ENCODE results near the gene WDR18. TPM values are rescaled to one million over a fixed set of nuclear protein-coding genes. Genes with fewer than 3 reads are reported as not detected.

Gene WDR18
- total RNA-seq, 1 experiment from 2014 or later = 41.1 TPM

DNA sequence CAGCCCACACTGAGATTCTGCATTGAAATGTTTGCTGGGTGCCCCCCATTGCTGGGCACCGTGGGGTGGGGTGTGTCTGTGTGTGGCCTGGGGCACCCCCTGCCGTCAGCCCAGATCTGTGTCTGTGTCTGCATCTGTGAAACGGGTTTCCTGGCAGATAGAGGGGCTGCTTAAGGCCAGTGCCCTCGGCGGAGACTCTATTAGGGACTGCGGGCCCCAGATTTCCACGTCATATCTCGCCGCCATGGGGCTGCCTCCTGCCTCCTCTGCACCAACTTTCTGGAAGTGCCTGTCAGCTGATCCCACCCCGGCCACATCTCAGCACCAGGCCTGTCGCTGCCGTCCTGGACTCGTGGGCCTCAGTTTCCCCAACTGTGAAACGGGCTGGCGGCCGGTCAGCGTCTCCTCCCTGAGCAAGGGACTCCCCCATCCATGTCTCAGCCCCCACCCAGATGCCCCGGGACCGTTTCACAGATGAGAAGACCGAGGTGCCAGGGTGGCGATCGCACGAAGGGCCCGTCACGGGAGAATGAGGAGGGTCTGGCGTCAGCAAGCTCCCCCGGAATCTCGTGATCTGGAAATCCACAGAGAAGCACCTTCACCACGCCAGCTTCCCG is 36.9 kb upstream of the WDR18 start:
- Histone ChIP-seq H3K9me2 (replicated peaks; ENCODE audit: insufficient read depth, low read length) (no peaks in the 10 kb centered on the region), H4K20me1 (ENCODE audit: insufficient read depth, low read depth, low read length) (0 out of 2 replicates have a peak, but pooled peaks cover under 1% of the 10 kb centered on the region), H3K9me3 (ENCODE audit: low read length) (no peaks in the 10 kb centered on the region), H3K4me3 (ENCODE audit: low read length) (peak overlapping the region; percentile 65), H3K27ac (ENCODE audit: low read length) (no peak overlapping the region), H3K79me2 (ENCODE audit: low read length) (no peaks in the 10 kb centered on the region), H3K36me3 (ENCODE audit: insufficient read depth, low read length) (no peaks in the 10 kb centered on the region), H3K27me3 (ENCODE audit: low read length) (no peaks in the 10 kb centered on the region), H2AFZ (ENCODE audit: low read length) (peak overlapping the region; percentile 33; the same call in 1 of the 2 replicates), H3K4me1 (ENCODE audit: low read length) (peaks cover 13% of the 10 kb centered on the region), H3K4me2 (ENCODE audit: low read depth, low read length, poor library complexity, severe bottlenecking) (peak overlapping the region; percentile 53), H3K9ac (ENCODE audit: low read length) (peak overlapping the region; percentile 72)
- DNase-seq = peak; percentile 78

DNA sequence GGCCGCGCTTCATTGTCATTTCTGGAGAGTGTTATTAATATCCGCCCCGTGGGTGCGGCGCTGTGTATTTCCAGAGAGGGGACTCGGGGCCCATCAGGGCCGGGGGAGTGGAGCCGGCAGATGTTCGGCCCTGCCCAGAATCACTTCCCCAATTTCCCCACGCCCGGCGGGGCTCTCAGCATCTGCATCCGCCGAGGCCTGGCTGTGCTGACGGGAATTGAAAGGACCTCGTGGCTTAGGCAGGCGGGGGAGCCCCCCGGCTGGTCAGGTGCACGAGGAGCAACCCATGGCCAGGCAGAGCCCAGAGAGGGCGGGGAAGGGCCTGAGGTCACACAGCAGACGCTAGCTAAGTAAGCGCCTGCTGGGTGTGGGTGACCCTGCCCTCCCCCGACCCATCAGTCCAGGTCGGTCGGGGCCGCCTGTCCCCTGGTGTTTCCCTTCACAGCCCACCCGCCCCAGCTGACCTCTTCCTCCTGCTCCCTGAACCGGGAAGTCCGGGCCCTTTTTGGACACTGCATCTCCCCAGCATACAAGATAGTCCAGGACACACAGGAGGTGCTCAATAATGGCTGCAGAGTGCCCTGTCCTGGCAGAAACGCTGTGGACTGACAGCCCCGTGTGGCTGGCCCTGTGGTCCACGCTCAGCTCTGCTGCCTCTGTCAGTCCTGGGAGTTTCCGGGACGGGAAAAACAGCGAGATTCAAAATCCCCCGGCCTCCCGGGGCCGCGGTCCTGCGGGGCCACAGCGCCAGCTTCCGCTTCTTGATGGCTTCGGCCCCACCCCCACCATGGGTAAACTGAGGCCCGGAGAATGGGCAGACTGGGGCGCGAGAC is 36.2 kb upstream of the WDR18 start:
- Histone ChIP-seq H3K9me2 (replicated peaks; ENCODE audit: insufficient read depth, low read length) (no peaks in the 10 kb centered on the region), H3K9me3 (ENCODE audit: low read length) (no peaks in the 10 kb centered on the region), H3K4me3 (ENCODE audit: low read length) (peak overlapping the region; percentile 65), H3K27ac (ENCODE audit: low read length) (no peak overlapping the region), H3K4me1 (ENCODE audit: low read length) (peaks cover 15% of the 10 kb centered on the region), H3K27me3 (ENCODE audit: low read length) (no peaks in the 10 kb centered on the region), H3K79me2 (ENCODE audit: low read length) (no peaks in the 10 kb centered on the region), H3K4me2 (ENCODE audit: low read depth, low read length, poor library complexity, severe bottlenecking) (peak overlapping the region; percentile 53), H2AFZ (ENCODE audit: low read length) (peak overlapping the region; percentile 33; the same call in 1 of the 2 replicates), H3K36me3 (ENCODE audit: insufficient read depth, low read length) (no peaks in the 10 kb centered on the region), H3K9ac (ENCODE audit: low read length) (peak overlapping the region; percentile 72), H4K20me1 (ENCODE audit: insufficient read depth, low read depth, low read length) (no peaks in the 10 kb centered on the region)
- peak; percentile 92 for DNase-seq

GRCh38 chr19:948842-949496 is 35.2 kb upstream of the WDR18 start:
- Histone ChIP-seq H3K36me3 (ENCODE audit: insufficient read depth, low read length) (no peaks in the 10 kb centered on the region), H3K27ac (ENCODE audit: low read length) (no peak overlapping the region), H2AFZ (ENCODE audit: low read length) (no peak overlapping the region), H3K9me2 (replicated peaks; ENCODE audit: insufficient read depth, low read length) (no peaks in the 10 kb centered on the region), H3K9me3 (ENCODE audit: low read length) (no peaks in the 10 kb centered on the region), H3K4me2 (ENCODE audit: low read depth, low read length, poor library complexity, severe bottlenecking) (no peak overlapping the region), H3K4me3 (ENCODE audit: low read length) (no peak overlapping the region), H4K20me1 (ENCODE audit: insufficient read depth, low read depth, low read length) (0 out of 2 replicates have a peak, but pooled peaks cover 4% of the 10 kb centered on the region), H3K79me2 (ENCODE audit: low read length) (no peaks in the 10 kb centered on the region), H3K27me3 (ENCODE audit: low read length) (no peaks in the 10 kb centered on the region), H3K4me1 (ENCODE audit: low read length) (peaks cover 17% of the 10 kb centered on the region), H3K9ac (ENCODE audit: low read length) (no peak overlapping the region)
- DNase-seq = no peak

DNA sequence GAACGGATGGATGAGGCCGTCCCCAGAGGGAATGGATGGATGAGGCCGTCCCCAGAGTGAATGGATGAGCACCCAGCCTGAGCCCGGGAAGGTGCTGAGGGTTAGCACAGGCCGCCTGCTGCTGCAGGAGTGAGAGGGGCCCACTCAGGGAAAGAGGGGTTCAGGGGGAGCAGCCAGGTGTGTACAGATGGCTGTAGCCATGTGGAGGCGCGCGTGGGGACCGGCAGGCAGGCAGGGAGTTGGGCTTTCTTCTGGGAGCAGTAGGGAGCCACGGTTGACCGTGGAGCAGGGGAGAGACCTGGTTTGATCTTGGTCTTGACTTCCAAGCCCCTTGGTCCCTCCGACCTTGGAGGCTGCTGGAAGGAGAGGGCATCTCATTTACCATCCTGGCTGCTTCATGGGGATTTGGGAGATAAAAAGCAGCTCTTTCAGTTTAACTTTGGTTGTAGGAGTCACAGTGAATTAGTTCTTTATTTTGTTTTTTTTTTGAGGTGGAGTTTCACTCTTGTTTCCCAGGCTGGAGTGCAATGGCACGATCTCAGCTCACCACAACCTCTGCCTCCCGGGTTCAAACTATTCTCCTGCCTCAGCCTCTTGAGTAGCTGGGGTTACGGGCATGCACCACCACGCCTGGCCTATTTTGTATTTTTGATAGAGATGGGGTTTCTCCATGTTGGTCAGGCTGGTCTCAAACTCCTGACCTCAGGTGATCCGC is 33.6 kb upstream of the WDR18 start:
- H3K27me3 ChIP-seq (ENCODE audit: low read length) = no peaks in the 10 kb centered on the region
- H3K4me2 ChIP-seq (ENCODE audit: low read depth, low read length, poor library complexity, severe bottlenecking) = no peak overlapping the region
- H3K9me3 ChIP-seq (ENCODE audit: low read length) = no peaks in the 10 kb centered on the region
- no peak overlapping the region for H3K4me3 ChIP-seq (ENCODE audit: low read length)
- no peaks in the 10 kb centered on the region for H3K79me2 ChIP-seq (ENCODE audit: low read length)
- DNase-seq = no peak
- no peaks in the 10 kb centered on the region for H3K9me2 ChIP-seq (replicated peaks; ENCODE audit: insufficient read depth, low read length)
- H3K36me3 ChIP-seq (ENCODE audit: insufficient read depth, low read length) = no peaks in the 10 kb centered on the region
- H4K20me1 ChIP-seq (ENCODE audit: insufficient read depth, low read depth, low read length) = 0 out of 2 replicates have a peak, but pooled peaks cover 10% of the 10 kb centered on the region
- H2AFZ ChIP-seq (ENCODE audit: low read length) = no peak overlapping the region
- peaks cover 20% of the 10 kb centered on the region for H3K4me1 ChIP-seq (ENCODE audit: low read length)
- no peak overlapping the region for H3K27ac ChIP-seq (ENCODE audit: low read length)
- H3K9ac ChIP-seq (ENCODE audit: low read length) = no peak overlapping the region

DNA sequence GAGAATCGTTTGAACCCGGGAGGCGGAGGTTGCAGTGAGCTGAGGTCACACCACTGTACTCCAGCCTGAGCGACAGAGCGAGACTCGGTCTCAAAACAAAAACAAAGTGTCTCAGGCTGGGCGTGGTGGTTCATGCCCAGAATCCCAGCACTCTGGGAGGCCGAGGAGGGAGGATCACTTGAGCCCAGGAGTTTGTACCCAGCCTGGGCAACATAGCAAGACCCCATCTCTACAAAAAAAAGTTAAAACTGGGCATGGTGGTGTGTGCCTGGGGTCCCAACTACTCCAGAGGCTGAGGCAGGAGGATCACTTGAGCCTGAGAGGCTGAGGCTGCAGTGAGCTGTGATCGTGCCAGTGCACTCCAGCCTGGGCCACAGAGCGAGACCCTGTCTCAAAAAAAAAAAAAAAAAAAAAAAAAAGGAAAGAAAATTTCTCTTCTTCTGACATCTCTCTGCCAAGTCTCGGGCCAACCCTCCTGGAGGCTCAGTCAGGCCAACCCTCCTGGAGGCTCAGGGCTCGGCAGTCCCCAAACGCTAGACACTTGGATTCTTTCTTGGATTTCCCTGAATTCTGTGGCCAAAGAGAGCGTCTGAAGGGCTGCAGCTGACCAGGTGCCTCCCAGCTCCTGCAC is 32.0 kb upstream of the WDR18 start:
- H2AFZ ChIP-seq (ENCODE audit: low read length) = no peak overlapping the region
- no peaks in the 10 kb centered on the region for H3K9me2 ChIP-seq (replicated peaks; ENCODE audit: insufficient read depth, low read length)
- peaks cover 20% of the 10 kb centered on the region for H3K4me1 ChIP-seq (ENCODE audit: low read length)
- no peaks in the 10 kb centered on the region for H3K27me3 ChIP-seq (ENCODE audit: low read length)
- H4K20me1 ChIP-seq (ENCODE audit: insufficient read depth, low read depth, low read length) = 0 out of 2 replicates have a peak, but pooled peaks cover 10% of the 10 kb centered on the region
- no peaks in the 10 kb centered on the region for H3K36me3 ChIP-seq (ENCODE audit: insufficient read depth, low read length)
- no peaks in the 10 kb centered on the region for H3K79me2 ChIP-seq (ENCODE audit: low read length)
- H3K9me3 ChIP-seq (ENCODE audit: low read length) = no peaks in the 10 kb centered on the region
- H3K4me3 ChIP-seq (ENCODE audit: low read length) = no peak overlapping the region
- H3K9ac ChIP-seq (ENCODE audit: low read length) = no peak overlapping the region
- no peak overlapping the region for H3K4me2 ChIP-seq (ENCODE audit: low read depth, low read length, poor library complexity, severe bottlenecking)
- H3K27ac ChIP-seq (ENCODE audit: low read length) = no peak overlapping the region
- no peak for DNase-seq

GRCh38 chr19:952680-953444 is 31.3 kb upstream of the WDR18 start:
- Histone ChIP-seq H3K9ac (ENCODE audit: low read length) (no peak overlapping the region), H3K9me2 (replicated peaks; ENCODE audit: insufficient read depth, low read length) (no peaks in the 10 kb centered on the region), H3K4me1 (ENCODE audit: low read length) (peaks cover 13% of the 10 kb centered on the region), H4K20me1 (ENCODE audit: insufficient read depth, low read depth, low read length) (0 out of 2 replicates have a peak, but pooled peaks cover 10% of the 10 kb centered on the region), H3K27ac (ENCODE audit: low read length) (no peak overlapping the region), H3K4me2 (ENCODE audit: low read depth, low read length, poor library complexity, severe bottlenecking) (no peak overlapping the region), H3K27me3 (ENCODE audit: low read length) (no peaks in the 10 kb centered on the region), H3K79me2 (ENCODE audit: low read length) (no peaks in the 10 kb centered on the region), H2AFZ (ENCODE audit: low read length) (no peak overlapping the region), H3K4me3 (ENCODE audit: low read length) (no peak overlapping the region), H3K9me3 (ENCODE audit: low read length) (no peaks in the 10 kb centered on the region), H3K36me3 (ENCODE audit: insufficient read depth, low read length) (no peaks in the 10 kb centered on the region)
- DNase-seq = no peak

All from Karpas-422 (cell line).